CD4-positive, alpha-beta T cell (primary cell): Measurements from ENCODE around the gene CYP26A1. TPM values are rescaled to one million over a fixed set of nuclear protein-coding genes. Genes with fewer than 3 reads are reported as not detected.

ENCODE experiments used
- ATAC-seq: fragments of 200-7000 bp; cut with Tn5 transposase; one replicate; pipeline ENCODE4 v1.10.0; 2022; ENCODE audit warnings: mild to moderate bottlenecking; ENCODE audit not compliant: poor library complexity
- CTCF ChIA-PET: fragments of 350-600 bp; sonication (Branson Sonifier 250); formaldehyde crosslinking; loops from one replicate; lab custom pipeline; 2021; ENCODE audit warnings: antibody characterized with exemption, inconsistent platforms; lab: Charles Lee
- POLR2A ChIA-PET: fragments of 350-600 bp; sonication (Branson Sonifier 250); formaldehyde crosslinking; loops from one replicate; lab custom pipeline; 2021; ENCODE audit warnings: antibody characterized with exemption, inconsistent platforms; lab: Charles Lee
- DNase-seq, 14 experiments: peaks; one replicate each; pipeline ENCODE4 v3.0.0-alpha.2; 2013 to 2020; ENCODE audit warnings: mixed read lengths in 2 of 14
- H3K27ac ChIP-seq, 2 donors: one replicate each; pipeline versions ENCODE4 v1.5.1 to v1.7.0; 2013; ENCODE audit warnings: low read length in 2 of 2, low read depth in 1 of 2, mild to moderate bottlenecking in 1 of 2
- H3K27me3 ChIP-seq, 2 experiments: 1 replicate in 1 of 2; 2 replicates in 1 of 2; pipeline versions ENCODE4 v1.6.1 to v1.7.0; 2013; ENCODE audit warnings: low read length in 2 of 2, control low read depth in 1 of 2, mild to moderate bottlenecking in 1 of 2, moderate library complexity in 1 of 2; ENCODE audit not compliant: insufficient read depth in 2 of 2, control insufficient read depth in 1 of 2
- H3K36me3 ChIP-seq: one replicate; pipeline ENCODE4 v1.6.1; 2013; ENCODE audit warnings: low read length, control low read depth; ENCODE audit not compliant: insufficient read depth
- H3K4me1 ChIP-seq: one replicate; pipeline ENCODE4 v1.6.1; 2013; ENCODE audit warnings: low read length, control low read depth; ENCODE audit not compliant: insufficient read depth
- H3K4me3 ChIP-seq: one replicate; pipeline ENCODE4 v1.5.1; 2013; ENCODE audit warnings: mild to moderate bottlenecking, low read length, moderate library complexity
- H3K9me3 ChIP-seq, 2 experiments: 1 replicate in 1 of 2; 2 replicates in 1 of 2; pipeline versions ENCODE4 v1.6.1 to v1.7.0; 2013; ENCODE audit warnings: low read length in 2 of 2, mild to moderate bottlenecking in 2 of 2, control low read depth in 1 of 2, moderate library complexity in 1 of 2; ENCODE audit not compliant: control insufficient read depth in 1 of 2, insufficient read depth in 1 of 2
- H3K27ac Mint-ChIP-seq: one replicate; pipeline ENCODE4 v1.8.0; 2020; ENCODE audit warnings: mixed read lengths
- H3K27me3 Mint-ChIP-seq: one replicate; pipeline ENCODE4 v1.8.0; 2021; ENCODE audit warnings: mixed read lengths
- H3K36me3 Mint-ChIP-seq: one replicate; pipeline ENCODE4 v1.8.0; 2021; ENCODE audit warnings: low read depth, mixed read lengths
- H3K4me1 Mint-ChIP-seq: one replicate; pipeline ENCODE4 v1.8.0; 2021; ENCODE audit warnings: low read depth, mixed read lengths
- H3K4me3 Mint-ChIP-seq: one replicate; pipeline ENCODE4 v1.8.0; 2020; ENCODE audit warnings: mild to moderate bottlenecking, mixed read lengths
- H3K9me3 Mint-ChIP-seq: one replicate; pipeline ENCODE4 v1.8.0; 2020; ENCODE audit warnings: mixed read lengths
- CTCF ChIP-seq: fragments of 200-600 bp; IDR thresholded peaks from one replicate; pipeline ENCODE4 v1.8.0; 2022; ENCODE audit warnings: antibody characterized with exemption, mild to moderate bottlenecking
- intact Hi-C, 2 experiments: fragments of 100-400 bp; cut with DNase I in 1 of 2; cut with micrococcal nuclease in 1 of 2; formaldehyde crosslinking; loops; one replicate each; pipeline versions ENCODE4 v1.15.1 to v1.9.0; 2023 to 2025; cut with DNase I, micrococcal nuclease
- total RNA-seq, 174 experiments: library from RNA in 2 of 174; stranded (reverse) in 2 of 174; gene quantifications; one replicate each; pipeline ENCODE4 v1.2.3 and lab custom pipeline; 2021 to 2026

CYP26A1 gene
- total RNA-seq, 2 experiments from 2014 or later, result not detected

- CTCF ChIA-PET, result no interaction called here
- peaks cover 27% of the 10 kb centered on the region for H3K4me1 Mint-ChIP-seq
- intact Hi-C loops, result no loop called here
- Histone ChIP-seq H3K27ac (no peak overlapping the region), H3K27me3 (peaks cover 69 to 84% of the 10 kb centered on the region in 2 experiments), H3K4me1 (peaks cover 39% of the 10 kb centered on the region), H3K9me3 (peaks cover 0 to 11% of the 10 kb centered on the region in 2 experiments), H3K36me3 (no peaks in the 10 kb centered on the region), H3K4me3 (no peak overlapping the region)
- no peaks in the 10 kb centered on the region for H3K36me3 Mint-ChIP-seq
- no peak for DNase-seq
- no peak overlapping the region for H3K4me3 Mint-ChIP-seq
- POLR2A ChIA-PET, result no interaction called here
- no peak for ATAC-seq
- no peak for TF ChIP-seq CTCF
- no peaks in the 10 kb centered on the region for H3K9me3 Mint-ChIP-seq
- peaks cover 78% of the 10 kb centered on the region for H3K27me3 Mint-ChIP-seq
- no peak overlapping the region for H3K27ac Mint-ChIP-seq
Observed at GRCh38 chr10:93074597-93075368, 1.1 kb downstream of the CYP26A1 start.

GRCh38 chr10:93075369-93076221 lies 1.9 kb downstream of the CYP26A1 start:
- Histone ChIP-seq H3K4me1 (peaks cover 46% of the 10 kb centered on the region), H3K9me3 (peaks cover 0 to 11% of the 10 kb centered on the region in 2 experiments), H3K27me3 (peaks cover 62 to 82% of the 10 kb centered on the region in 2 experiments), H3K4me3 (no peak overlapping the region), H3K27ac (no peak overlapping the region), H3K36me3 (no peaks in the 10 kb centered on the region)
- peaks cover 25% of the 10 kb centered on the region for H3K4me1 Mint-ChIP-seq
- H3K27ac Mint-ChIP-seq, result no peak overlapping the region
- H3K36me3 Mint-ChIP-seq, result no peaks in the 10 kb centered on the region
- CTCF ChIA-PET, result interaction anchor here (0.6 kb wide), 1 partner anchor 1826 kb away, joined by 3 read pairs; no protein-coding TSS in a partner anchor
- ATAC-seq (no peak), DNase-seq (no peak)
- H3K27me3 Mint-ChIP-seq, result peaks cover 78% of the 10 kb centered on the region
- no peak for TF ChIP-seq CTCF
- POLR2A ChIA-PET, result no interaction called here
- no peaks in the 10 kb centered on the region for H3K9me3 Mint-ChIP-seq
- intact Hi-C loops, result no loop called here
- H3K4me3 Mint-ChIP-seq, result no peak overlapping the region

GRCh38 chr10:93076871-93077270 lies 3.2 kb downstream of the CYP26A1 start:
- H3K27me3 ChIP-seq, result peaks cover 58 to 72% of the 10 kb centered on the region in 2 experiments

More at GRCh38 chr10:93076871-93077270, 3.2 kb downstream of the CYP26A1 start:
- ChIA-PET POLR2A (no interaction called here), CTCF (no interaction called here)
- no peak overlapping the region for H3K27ac Mint-ChIP-seq
- peaks cover 79% of the 10 kb centered on the region for H3K27me3 Mint-ChIP-seq
- ATAC-seq, result no peak
- H3K9me3 Mint-ChIP-seq, result no peaks in the 10 kb centered on the region
- no peak for DNase-seq
- no peak overlapping the region for H3K4me3 Mint-ChIP-seq
- no peak for TF ChIP-seq CTCF
- Histone ChIP-seq H3K4me3 (no peak overlapping the region), H3K36me3 (no peaks in the 10 kb centered on the region), H3K4me1 (peaks cover 43% of the 10 kb centered on the region), H3K27ac (no peak overlapping the region), H3K9me3 (peaks cover 0 to 11% of the 10 kb centered on the region in 2 experiments)
- no peaks in the 10 kb centered on the region for H3K36me3 Mint-ChIP-seq
- H3K4me1 Mint-ChIP-seq, result peaks cover 18% of the 10 kb centered on the region
- intact Hi-C loops, result no loop called here
